Suprapubic skin (tissue), 3 donors: ENCODE results near the gene NFIB.

ENCODE experiments used
- CTCF ChIP-seq, 2 donors: fragments of 200-600 bp in 1 of 2; fragments of 450-650 bp in 1 of 2; sonication (generic) in 1 of 2; IDR thresholded peaks; one replicate each; pipeline ENCODE4 v1.5.1; 2016 to 2019; ENCODE audit warnings: antibody characterized with exemption in 2 of 2, mild to moderate bottlenecking in 1 of 2, moderate library complexity in 1 of 2
- EP300 ChIP-seq: sonication (generic); formaldehyde crosslinking; IDR thresholded peaks from one replicate; pipeline ENCODE4 v1.6.1; 2017; ENCODE audit warnings: antibody characterized with exemption

DNA sequence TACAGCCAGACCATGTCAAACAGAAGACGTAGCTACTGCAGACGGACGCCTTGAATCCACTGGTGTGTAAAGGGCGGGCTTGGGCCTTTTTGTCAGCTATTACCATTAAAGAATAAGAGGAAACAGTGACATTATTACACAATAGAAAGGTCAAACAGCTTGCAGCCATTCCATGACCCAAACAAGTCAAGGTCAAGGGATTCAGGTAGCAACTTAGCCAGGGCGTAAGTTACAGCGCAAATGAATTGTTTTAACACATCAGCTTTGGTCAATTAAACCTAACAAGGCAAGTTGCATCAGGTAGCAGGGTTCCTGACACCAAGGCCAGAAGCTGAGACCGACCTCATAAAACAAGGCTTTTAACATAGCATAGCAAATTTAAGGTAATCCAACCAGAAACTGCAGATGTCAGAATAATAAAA, 15.3 kb downstream of the NFIB start:
- no peak for TF ChIP-seq CTCF (IDR thresholded peaks at IDR 0.05)
- TF ChIP-seq EP300, result no peak
